CD4-positive, alpha-beta T cell treated with Interleukin-10 for 1 hour (primary cell): ENCODE measurements around the gene SORCS1.
A peak's percentile ranks its signal among the peaks of the same experiment; 100 is the strongest.
"Not testable (repeated sequence)": the region's sequence is repeated elsewhere in the genome, so short reads cannot be mapped to it uniquely, and the experiment has no call there.

Source experiments
- DNase-seq: peaks from one replicate; pipeline ENCODE4 v3.0.0-alpha.2; 2020

SORCS1 gene

GRCh38 chr10:106938513-106938912 is 226.0 kb downstream of the SORCS1 start:
- no peak for DNase-seq

- DNase-seq, result peak; percentile 5
These were observed 228.5 kb downstream of the SORCS1 start for GRCh38 chr10:106935978-106936451.

- DNase-seq, result no peak
These were observed 232.7 kb downstream of the SORCS1 start for GRCh38 chr10:106931853-106932249.

GRCh38 chr10:106931159-106931852 is 233.2 kb downstream of the SORCS1 start:
- no peak for DNase-seq

- DNase-seq, result no peak
These were observed 233.8 kb downstream of the SORCS1 start for GRCh38 chr10:106930751-106931150.

GRCh38 chr10:106929291-106929895 is 235.1 kb downstream of the SORCS1 start:
- DNase-seq, result no peak

GRCh38 chr10:106928151-106928550 is 236.4 kb downstream of the SORCS1 start:
- not testable (repeated sequence) for DNase-seq

- no peak for DNase-seq
These were observed 239.3 kb downstream of the SORCS1 start for GRCh38 chr10:106925191-106925590.

- DNase-seq, result no peak
These were observed 244.0 kb downstream of the SORCS1 start for GRCh38 chr10:106920538-106920937.

- no peak for DNase-seq
These were observed 244.6 kb downstream of the SORCS1 start for GRCh38 chr10:106919871-106920282.

GRCh38 chr10:106917452-106918055 is 247.0 kb downstream of the SORCS1 start:
- no peak for DNase-seq

GRCh38 chr10:106914016-106914415 is 250.5 kb downstream of the SORCS1 start:
- DNase-seq, result no peak

GRCh38 chr10:106913348-106913747 is 251.2 kb downstream of the SORCS1 start:
- DNase-seq, result no peak

GRCh38 chr10:106911096-106911495 is 253.4 kb downstream of the SORCS1 start:
- DNase-seq, result no peak

GRCh38 chr10:106910666-106911065 is 253.8 kb downstream of the SORCS1 start:
- DNase-seq, result no peak

- DNase-seq, result no peak
These were observed 256.3 kb downstream of the SORCS1 start for GRCh38 chr10:106908225-106908624.

- DNase-seq, result no peak
These were observed 260.3 kb downstream of the SORCS1 start for GRCh38 chr10:106904209-106904608.

- DNase-seq, result no peak
These were observed 261.3 kb downstream of the SORCS1 start for GRCh38 chr10:106903180-106903579.

GRCh38 chr10:106900016-106900652 is 264.4 kb downstream of the SORCS1 start:
- no peak for DNase-seq

GRCh38 chr10:106898446-106898845 is 266.1 kb downstream of the SORCS1 start:
- no peak for DNase-seq

GRCh38 chr10:106897719-106898118 is 266.8 kb downstream of the SORCS1 start:
- no peak for DNase-seq

GRCh38 chr10:106894692-106895091 is 269.8 kb downstream of the SORCS1 start:
- no peak for DNase-seq

- DNase-seq, result no peak
These were observed 286.9 kb downstream of the SORCS1 start for GRCh38 chr10:106877574-106877973.

- no peak for DNase-seq
These were observed 290.0 kb downstream of the SORCS1 start for GRCh38 chr10:106874604-106874889.
